ENCODE data around the gene TMEM38B.
"Not testable (repeated sequence)": the region's sequence is repeated elsewhere in the genome, so short reads cannot be mapped to it uniquely, and the experiment has no call there.

Gene TMEM38B

DNA sequence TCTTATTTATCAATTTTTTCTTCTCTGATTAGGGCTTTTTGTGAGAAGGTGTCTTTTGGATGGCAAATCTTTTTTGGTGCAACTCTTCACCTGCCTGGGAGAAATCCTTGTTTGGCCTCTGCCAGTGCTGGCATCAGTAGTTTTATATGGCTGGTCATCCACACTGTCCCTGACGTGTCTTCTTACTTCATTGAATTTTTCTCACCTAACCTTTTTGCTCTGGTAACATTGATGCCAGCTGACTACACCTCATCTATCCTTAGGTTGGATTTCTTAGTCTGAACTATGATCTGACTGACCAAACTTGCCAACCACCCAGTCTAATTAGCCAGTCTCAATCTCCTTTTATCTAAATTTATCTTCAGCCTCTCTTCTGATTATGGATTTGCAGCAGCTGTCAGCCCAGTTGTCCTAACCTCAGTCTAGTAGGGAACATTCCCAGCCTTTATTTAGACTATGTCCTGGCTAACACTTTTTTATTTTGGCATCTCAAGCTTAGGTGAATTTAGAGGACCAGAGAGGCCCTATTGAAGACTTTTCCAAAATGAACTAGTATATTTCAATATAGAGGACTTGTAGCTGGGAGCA is 10.6 kb upstream of the TMEM38B start:
- DNase-seq = no peak

DNA sequence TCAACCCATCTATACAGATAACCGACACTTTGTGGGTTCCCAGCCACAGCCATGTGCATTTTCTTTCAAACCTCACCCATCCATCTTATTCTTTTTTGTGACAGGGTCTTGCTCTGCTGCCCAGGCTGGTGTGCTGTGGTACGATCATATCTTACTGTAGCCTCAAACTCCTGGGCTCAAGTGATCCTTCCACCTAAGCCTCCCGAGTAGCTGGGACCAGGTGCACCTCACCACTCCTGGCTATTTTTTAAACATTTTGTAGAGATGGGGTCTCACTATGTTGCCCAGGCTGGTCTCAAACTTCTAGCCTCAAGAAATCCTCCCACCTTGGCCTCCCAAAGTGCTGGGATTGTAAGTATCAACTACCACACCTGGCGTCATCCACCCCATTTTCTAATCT is 7.4 kb upstream of the TMEM38B start:
- no peak for DNase-seq

DNA sequence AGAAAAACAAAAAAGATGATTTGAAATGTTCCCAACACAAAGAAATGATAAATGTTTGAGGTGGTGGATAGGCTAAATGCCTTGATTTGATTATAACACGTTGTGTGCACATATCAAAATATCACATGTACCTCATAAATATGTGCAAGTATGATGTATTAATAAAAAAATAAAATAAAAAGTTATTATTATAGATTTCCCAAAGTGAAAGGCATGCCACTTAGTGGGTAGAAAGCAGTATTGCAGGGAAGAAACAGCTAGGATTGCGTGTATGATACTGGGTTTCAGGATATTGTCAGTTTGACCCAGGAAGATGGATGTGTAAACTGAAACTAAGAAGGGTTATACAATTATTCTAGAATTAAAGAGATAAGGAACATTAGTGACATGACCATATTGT is 3.6 kb upstream of the TMEM38B start:
- no peak for DNase-seq

DNA sequence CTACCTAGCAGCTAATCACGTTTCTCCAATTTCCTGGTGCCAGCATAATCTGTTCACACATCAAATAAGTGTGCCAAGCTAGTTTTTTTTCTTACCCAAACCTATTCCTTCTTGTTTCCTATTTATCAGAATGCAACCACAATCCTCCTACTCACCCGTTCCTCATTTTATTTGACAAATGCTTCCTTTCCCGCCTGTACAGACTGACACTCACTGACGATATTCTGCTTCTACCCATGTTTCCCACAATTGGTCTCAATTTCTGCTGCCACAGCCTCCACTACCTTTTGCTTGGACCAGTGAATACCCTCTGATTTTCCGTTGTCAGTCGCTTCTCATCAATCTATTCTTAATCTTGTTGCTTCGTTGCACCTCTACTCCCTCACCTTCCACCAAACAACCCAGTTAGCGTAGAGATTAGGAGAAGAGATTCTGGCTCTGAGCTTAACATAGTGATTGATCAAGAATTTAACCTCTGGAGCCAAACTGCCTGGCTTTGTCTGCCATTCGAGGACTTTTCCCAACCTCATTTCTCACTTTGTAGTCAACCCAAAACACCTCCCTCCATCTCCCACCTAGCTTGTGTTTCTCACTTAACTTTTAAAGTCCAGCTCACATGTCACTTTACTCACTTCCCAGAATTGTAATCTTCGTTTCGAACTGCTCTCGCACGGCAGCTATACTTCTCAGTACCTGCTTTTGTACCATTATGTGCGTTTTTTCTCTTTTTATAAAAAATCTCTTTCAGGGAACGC is 729 bp upstream of the TMEM38B start:
- no peak for DNase-seq

DNA sequence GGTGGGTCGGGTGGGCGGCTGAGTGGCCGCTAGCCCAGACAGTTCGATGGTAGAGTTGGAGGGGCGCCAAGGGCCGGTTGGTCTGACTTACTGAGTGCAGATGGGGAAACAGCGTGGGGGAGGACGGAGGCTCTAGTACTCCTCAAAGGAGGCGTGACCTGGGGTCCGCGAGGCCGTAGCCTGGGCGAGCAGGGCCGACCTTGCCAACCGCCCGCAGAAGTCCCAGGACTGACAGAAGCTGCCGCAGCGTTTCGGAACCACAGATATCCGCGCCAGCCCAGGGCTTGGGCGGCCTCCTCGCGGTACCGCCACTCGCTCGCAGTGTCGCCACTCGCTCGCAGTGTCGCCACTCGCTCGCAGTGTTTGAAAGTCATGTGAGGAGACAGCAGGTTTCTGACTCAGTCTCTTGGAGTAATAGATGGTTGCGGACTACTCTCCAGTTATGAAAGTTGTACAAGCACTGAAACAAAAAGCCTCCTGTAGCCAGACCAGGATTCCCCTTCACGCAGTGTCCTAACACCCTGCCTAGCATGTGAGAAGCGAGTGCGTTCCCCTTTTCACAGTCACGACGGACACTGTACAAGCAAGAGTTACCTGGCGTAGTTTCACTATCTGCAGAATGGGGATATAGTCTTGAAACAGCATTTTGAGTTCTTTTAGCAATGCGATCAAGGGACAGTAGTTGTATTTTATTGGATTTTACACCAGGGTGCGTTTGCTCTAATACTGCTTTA is 674 bp downstream of the TMEM38B start:
- no peak for DNase-seq

DNA sequence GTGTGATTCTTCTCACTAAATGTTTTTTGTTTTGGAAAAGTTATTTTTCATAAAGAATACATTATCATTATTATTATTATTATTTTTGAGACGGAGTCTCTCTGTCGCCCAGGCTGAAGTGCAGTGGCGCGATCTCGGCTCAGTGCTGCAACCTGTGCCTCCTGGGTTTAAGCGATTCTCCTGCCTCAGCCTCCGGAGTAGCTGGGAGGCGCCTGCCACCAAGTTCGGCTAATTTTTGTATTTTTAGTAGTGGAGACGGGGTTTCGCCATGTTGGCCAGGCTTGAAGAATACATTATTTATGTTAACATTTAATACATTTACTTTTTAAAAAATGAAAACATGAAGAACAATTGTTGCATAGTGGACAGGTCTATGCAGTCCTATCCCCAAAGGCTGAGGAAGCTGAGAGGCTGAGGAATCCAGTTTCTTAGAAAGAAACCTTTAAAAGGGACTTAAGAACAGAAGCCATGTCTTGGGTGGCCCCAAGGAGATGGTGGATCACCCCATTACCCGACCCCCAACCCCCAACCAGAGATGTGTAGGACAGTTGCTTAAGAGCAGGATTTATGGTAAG is 2.0 kb downstream of the TMEM38B start:
- no peak for DNase-seq

DNA sequence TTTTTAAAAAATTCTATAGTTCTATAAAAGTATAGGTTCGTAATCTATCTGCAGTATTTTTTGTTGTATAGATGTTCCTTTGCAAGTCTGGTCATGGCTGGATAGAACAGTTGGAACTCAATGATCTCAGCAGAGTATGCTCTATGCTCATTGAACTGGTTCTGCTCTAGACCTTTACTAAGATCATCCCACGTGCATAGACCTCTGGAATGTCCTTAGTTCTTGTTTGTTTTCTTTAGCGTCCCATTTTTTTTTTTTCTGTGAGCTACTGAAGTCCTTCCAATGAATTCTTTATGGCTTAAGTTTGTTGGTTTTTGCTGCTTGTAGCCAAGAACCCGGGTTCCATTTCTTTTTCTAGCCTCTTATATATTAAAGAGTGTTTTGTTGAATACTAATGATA is 3.5 kb downstream of the TMEM38B start:
- DNase-seq = no peak

DNA sequence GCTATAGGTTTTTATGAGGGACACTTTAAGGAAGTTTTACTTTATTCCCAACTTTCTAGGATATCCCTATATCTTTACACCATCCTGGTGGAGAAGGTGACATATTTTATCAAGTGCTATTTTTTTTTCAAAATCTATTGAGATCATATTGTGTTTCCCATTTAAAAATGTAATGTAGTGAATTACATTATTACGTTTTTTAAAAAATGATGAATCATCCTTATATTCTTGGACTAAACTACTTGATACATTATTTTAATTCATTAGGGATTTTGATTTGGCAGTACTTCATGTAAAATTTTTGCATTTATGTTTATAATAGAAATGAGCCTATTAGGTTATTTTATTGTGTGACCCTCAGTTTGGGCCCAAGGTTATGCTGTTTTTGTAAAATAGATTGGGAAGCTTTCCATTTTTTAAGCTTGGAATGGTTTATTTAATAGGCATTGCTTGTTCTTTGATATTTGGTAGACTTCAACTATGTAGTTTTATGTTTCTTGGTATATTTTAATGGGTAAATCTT is 4.1 kb downstream of the TMEM38B start:
- DNase-seq = no peak

DNA sequence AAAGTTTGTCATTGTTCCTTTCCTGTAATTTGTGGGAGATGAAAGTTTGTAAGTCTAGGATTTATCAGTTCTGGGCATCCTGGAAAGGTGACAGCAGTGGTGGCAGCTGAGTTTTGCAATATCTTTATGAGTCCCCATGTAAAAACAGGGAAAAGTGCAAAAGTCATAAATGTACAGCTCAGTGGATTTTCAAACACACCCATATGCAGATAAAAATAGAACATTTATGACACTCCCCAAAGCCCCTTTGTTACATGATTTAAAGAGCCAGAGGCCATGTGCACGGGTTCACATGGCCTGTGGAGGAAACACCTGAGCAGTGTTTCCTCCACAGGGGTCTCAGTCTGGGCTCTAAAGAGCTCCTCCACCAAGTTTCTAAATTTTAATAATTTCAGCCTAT is 6.3 kb downstream of the TMEM38B start:
- DNase-seq = no peak

DNA sequence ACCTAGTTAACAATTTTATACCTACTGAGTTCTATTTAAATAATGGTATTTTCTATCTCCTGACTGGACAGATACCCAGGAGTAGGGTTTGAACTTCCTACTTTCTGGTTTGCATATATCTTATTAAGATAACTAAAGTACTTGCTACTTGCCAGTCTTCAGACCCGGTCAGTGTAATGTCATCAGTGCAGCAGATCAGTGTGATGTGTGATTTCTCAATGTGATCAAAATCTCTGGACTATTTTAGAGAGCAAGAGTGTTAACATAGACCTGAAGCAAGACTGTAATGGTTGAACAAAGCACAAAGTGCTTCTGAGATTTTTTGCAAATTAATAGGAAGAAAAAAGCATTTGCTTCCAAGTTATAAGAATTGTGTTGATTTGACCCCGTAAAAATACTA is 6.8 kb downstream of the TMEM38B start:
- no peak for DNase-seq

DNA sequence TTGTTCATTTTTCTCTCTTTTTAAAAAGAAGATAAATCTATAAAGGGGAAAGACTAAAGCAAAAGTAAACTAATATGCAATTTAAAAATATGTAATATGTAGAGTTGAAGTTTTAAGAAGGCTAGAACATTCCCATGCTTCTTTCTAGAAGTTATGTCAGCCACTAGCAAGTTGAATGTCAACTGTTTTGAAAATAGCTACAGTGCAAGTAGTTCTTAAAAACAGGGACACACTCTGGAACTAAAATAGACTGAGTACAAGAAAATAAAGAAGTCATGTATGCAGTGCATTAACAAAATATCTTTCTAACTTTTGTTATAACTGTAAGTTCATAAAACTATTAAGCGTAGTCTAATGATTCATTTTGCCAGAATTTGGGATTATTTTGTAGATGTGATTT is 7.9 kb downstream of the TMEM38B start:
- DNase-seq = no peak

DNA sequence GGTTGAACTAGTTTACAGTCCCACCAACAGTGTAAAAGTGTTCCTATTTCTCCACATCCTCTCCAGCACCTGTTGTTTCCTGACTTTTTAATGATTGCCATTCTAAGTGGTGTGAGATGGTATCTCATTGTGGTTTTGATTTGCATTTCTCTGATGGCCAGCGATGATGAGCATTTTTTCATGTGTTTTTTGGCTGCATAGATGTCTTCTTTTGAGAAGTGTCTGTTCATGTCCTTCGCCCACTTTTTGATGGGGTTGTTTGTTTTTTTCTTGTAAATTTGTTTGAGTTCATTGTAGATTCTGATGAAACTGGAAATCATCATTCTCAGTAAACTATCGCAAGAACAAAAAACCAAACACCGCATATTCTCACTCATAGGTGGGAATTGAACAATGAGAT is 9.3 kb downstream of the TMEM38B start:
- DNase-seq = not testable (repeated sequence)

DNA sequence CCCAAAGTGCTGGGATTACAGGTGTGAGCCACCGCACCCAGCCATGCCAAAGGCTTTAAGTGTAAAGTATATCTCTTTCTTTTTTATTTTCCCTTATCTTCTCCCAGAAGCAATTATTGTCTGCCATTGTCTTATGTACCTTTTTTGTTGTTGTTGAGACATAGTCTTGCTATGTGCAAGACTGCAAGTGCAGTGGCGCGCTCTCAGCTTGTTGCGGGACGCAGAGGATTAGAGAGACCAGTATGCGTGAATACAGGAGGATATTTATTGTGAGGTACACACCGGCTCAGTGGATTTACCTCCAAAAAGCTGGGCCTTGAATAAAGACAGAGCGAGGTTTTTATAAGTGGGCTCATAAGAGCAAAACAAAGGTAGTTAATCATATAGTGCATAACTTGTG is 11.8 kb downstream of the TMEM38B start:
- DNase-seq = no peak

DNA sequence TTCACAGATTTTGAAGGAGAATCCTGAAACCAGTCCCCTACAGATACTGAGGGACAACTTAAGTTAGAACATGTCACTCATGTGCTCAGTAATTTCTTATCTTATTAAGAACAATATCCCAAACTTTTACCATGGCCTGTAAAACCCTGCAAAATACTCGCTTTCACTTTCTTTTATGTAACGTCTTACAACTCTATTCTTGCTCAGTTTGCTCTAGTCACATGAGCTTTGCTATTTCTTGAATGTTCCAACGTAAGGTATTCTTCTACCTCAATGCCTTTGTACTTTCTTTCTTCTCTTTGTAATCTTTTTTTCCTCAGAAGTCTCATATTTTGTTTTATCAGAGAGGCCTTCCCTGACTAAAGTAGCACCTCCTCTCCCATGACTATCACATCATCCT is 14.1 kb downstream of the TMEM38B start:
- no peak for DNase-seq

DNA sequence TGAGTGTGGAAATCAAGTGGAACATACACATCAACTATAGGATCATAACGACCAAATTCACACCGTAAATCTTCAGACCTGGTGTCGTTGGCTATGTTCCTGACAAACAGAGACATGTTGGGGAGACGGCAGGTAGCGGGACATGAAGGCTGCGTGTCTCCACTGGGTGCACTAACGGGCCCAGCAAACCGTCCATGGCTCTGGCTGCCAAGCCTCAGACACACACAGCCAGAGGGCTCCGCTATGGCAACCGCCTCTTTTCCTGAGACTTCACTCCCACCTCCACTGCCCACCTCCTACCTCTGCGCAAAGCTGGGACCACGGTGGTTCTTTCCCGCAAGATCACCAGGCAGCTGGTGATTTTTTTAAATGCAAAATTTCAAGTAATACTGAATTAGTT is 16.3 kb downstream of the TMEM38B start:
- DNase-seq = no peak

DNA sequence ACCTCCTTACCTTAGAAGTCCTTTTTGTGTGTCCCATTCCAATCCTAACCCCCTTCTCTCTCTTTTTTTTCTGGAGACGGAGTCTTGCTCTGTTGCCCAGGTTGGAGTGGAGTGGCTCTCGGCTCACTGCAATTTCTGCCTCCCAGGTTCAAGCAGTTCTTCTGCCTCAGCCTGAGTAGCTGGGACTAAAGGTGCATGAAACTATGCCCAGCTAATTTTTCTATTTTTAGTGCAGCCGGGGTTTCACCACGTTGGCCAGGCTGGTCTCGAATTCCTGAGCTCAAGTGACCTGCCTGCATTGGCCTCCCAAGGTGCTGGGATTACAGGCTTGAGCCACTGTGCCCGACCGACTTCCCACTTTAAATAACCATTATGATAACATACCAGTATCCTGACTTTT is 17.5 kb downstream of the TMEM38B start:
- DNase-seq = no peak

DNA sequence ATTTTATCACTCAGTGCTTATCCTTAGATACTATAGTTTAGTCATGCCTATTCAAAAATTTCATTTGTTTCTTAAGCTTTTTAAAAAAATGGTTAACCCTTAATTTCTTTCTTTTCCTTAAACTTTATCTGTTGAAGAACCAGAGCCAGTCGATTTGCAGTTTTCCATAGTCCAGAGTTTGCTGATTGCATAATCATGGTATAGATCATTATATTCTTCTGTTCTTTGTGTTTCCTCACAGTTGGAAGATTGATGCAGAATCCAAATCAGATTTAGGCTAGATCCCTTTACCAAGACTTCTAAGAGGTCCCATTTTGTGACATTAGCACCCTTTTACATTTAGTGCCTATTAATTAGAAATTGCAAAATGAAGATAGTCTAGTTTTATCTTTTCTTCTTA is 18.0 kb downstream of the TMEM38B start:
- DNase-seq = no peak

DNA sequence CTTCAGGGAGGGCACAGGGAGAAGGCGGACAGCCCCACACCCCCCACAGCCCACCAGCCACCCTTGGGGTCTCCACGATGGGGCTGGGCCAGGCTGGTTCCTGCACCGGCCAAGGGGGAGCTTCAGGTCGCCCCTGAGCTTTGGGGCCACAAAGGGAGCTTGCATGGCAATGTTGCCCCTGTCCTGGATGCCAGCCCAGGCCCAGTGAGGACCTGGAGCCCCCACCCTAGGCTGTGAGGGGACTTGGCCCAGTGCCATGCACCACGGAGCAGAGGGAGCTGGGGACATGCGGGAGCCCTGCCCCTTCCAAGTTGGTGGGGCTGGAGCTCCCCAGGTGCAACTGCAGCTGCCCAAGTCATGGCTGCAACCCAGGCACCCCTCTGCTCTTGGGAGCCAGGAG is 18.4 kb downstream of the TMEM38B start:
- no peak for DNase-seq

DNA sequence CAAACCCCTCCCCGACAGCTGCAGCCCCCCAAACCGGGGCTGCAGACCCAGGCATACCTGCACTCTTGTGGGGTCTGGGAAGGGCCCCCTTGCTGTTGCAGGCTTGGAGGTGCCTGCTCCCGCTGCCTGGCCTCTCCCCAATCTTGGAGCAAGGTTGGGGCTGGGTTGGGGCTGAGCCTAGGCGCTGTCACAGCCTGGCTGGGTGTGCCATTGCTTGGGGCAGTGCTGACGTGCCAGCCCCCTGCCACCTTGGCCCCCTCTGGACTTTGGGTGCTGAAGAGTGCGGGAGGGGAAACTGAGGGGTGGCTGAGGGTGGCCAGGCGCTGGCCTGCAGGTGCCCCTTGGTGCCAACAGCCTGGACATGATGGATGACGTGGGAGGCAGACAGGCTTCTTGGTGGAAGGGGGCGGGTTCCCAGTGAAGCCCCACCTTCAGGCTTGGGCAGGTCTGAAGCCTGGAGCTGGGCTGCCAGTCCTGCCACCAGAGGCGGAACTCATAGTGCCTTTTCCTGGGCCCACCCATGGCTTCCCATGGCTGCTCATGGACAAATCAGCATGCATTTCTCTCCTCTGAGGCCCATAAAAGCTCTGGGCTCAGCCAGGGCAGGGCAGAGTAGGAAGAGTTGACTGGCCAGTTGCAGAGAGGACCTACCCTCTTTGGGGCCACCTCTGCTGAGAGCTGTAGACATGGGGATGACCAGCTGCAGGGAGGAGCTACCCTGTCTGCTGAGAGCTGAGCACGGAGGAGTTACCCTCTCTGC is 19.1 kb downstream of the TMEM38B start:
- DNase-seq = no peak

DNA sequence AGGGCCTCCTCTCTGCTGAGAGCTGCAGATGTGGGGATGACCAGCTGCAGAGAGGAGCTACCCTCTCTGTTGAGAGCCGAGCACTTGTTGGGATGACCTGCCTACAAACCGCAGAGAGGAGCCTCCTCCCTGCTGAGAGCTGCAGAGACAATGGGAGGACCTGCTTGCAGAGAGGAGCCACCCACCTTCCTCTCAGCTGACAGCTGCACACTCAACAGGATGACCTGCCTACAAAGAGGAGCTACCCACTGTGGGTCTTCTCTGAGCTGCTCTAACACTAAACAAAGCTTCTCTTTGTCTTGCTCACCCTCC is 19.6 kb downstream of the TMEM38B start:
- DNase-seq = no peak

DNA sequence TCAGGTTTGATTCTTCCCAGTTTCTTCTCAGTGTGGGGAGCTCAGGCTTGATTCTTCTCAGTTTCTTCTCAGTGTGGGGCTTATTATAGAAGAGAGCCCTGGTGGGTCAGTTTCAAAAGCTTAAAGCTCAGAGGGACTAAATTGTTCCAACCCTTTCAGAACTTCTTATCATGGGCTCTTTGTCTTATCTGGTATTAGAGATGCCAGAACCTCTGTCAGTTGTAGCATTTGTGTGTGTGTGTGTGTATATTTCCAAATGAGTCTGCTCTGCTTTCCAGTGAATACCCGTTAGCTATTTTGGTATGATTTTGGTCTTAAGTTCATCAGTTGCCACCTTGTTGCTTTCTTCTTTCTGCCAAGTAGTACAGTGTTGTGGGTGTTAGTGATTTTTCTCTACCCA is 21.8 kb downstream of the TMEM38B start:
- DNase-seq = no peak

DNA sequence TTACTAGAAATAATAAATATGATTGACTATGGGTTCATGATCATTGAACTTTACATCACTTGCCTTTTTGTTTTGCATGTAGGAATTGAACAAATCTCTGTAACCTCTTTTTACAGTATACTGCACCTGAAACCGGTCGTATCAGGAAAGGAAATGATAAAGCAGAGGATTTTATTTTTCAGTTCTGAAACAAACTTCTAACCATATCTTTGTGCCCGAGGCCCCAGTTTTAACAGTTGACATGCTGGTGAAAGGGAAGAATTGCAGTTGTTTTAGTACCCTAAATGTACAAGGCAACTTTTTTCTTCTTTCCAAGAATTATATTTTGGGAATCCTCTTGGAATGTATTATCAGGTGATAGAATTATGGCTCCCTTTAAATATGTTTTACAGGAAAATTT is 27.8 kb downstream of the TMEM38B start:
- no peak for DNase-seq

DNA sequence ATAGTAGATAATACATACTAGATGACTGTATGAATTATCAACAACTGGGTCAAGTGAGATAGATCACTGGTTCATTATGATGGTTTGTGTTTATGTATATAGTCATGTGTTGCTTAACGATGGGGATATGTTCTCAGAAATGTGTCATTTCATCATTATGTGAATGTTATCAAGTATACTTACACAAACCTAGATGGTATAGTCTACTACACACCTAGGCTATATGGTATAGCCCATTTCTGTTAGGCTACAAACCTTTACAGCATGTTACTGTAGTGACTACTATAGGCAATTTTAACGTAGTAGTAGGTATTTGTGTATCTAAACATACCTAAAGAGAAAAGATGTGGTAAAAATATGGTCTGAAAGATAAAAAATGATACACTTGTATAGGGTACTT is 31.0 kb downstream of the TMEM38B start:
- no peak for DNase-seq
